Subcutaneous abdominal adipose tissue (tissue), 5 donors: ENCODE data around the gene SLC23A2.
A peak's percentile ranks its signal among the peaks of the same experiment; 100 is the strongest.

Experiments
- H3K27ac ChIP-seq: one replicate; pipeline ENCODE4 v1.7.0; 2013; ENCODE audit warnings: low read depth, mild to moderate bottlenecking, inconsistent platforms, low read length, moderate library complexity
- H3K27me3 ChIP-seq, 5 donors: one replicate each; pipeline ENCODE4 v1.7.0; 2013; ENCODE audit warnings: low read length in 5 of 5, inconsistent platforms in 1 of 5; ENCODE audit not compliant: control insufficient read depth in 5 of 5, insufficient read depth in 4 of 5
- H3K36me3 ChIP-seq, 5 donors: one replicate each; pipeline ENCODE4 v1.7.0; 2013; ENCODE audit warnings: low read length in 5 of 5; ENCODE audit not compliant: control insufficient read depth in 5 of 5, insufficient read depth in 5 of 5
- H3K4me1 ChIP-seq, 5 donors: one replicate each; pipeline ENCODE4 v1.7.0; 2013; ENCODE audit warnings: low read length in 5 of 5, mild to moderate bottlenecking in 3 of 5, moderate library complexity in 1 of 5; ENCODE audit not compliant: control insufficient read depth in 5 of 5, insufficient read depth in 5 of 5
- H3K4me3 ChIP-seq, 5 donors: one replicate each; pipeline ENCODE4 v1.7.0; 2013; ENCODE audit warnings: low read length in 5 of 5, low read depth in 1 of 5
- H3K9ac ChIP-seq, 5 donors: one replicate each; pipeline ENCODE4 v1.7.0; 2013; ENCODE audit warnings: low read length in 5 of 5, mild to moderate bottlenecking in 4 of 5, moderate library complexity in 3 of 5
- H3K9me3 ChIP-seq, 5 donors: one replicate each; pipeline ENCODE4 v1.7.0; 2013; ENCODE audit warnings: low read length in 5 of 5; ENCODE audit not compliant: control insufficient read depth in 5 of 5
- donor health status: healthy.
- donor health status: healthy.
- donor health status: healthy.
- donor health status: healthy.
- donor health status: healthy.

SLC23A2 gene

GRCh38 chr20:4814696-4815252 lies 186.5 kb downstream of the SLC23A2 start:
- H3K36me3 ChIP-seq, result peaks cover 0 to under 1% (median 0%) of the 10 kb centered on the region in 5 donors
- peaks cover 4 to 63% (median 46%) of the 10 kb centered on the region in 5 donors for H3K4me1 ChIP-seq
- H3K9me3 ChIP-seq, result no peaks in the 10 kb centered on the region
- H3K9ac ChIP-seq, result peak overlapping the region in 3 of 5 donors; percentile 19 to 62 (median 59)
- H3K27ac ChIP-seq, result peak overlapping the region; percentile 76
- peak overlapping the region in 4 of 5 donors; percentile 26 to 52 (median 47) for H3K4me3 ChIP-seq
- no peaks in the 10 kb centered on the region for H3K27me3 ChIP-seq

DNA sequence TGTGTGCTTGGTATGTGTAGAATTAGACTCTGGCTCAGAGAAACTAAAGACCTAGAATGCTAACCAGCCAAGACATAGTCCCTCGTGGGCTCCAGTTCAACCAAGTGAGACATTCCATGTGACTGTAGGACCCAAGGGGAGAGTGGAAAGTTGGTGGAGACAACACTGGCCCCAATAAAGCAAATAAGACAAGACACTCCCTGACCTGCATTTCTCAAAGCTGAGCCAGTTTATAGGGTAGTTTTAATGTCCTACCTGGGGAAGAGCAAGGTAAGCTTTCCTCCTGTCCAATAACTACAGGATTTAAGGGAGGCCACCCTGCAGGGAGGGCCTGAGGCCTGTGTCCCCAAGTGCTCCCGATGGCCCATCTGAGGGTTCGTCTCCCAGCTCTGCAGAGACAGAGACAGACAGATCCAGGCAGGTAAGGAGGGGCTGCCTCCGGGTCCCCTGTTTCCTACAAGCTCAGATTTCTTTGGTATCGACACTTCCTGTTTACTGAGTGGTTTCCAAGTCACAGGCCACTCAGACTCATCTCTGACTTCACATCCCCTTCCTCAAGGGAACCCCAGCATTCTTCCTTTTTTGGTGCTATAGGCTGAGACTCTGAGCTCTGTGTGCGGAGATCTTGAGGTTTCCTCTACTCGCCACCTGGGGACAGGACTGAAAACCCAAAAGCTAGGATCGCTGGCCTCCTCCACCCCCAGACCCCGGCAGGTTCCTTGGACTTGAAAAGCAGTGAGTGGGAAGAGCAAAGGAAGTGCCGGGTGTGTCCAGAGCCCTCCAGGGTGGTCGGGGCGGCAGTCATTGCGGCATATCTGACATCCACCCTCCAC lies 187.2 kb downstream of the SLC23A2 start:
- Histone ChIP-seq H3K36me3 (no peaks in the 10 kb centered on the region), H3K27ac (peak overlapping the region; percentile 76), H3K27me3 (no peaks in the 10 kb centered on the region), H3K4me3 (peak overlapping the region in 4 of 5 donors; percentile 26 to 52 (median 47)), H3K9me3 (no peaks in the 10 kb centered on the region), H3K4me1 (peaks cover 4 to 70% (median 50%) of the 10 kb centered on the region in 5 donors), H3K9ac (peak overlapping the region in 4 of 5 donors; percentile 28 to 62 (median 52))

- Histone ChIP-seq H3K4me1 (peaks cover 4 to 73% (median 50%) of the 10 kb centered on the region in 5 donors), H3K9ac (peak overlapping the region in 4 of 5 donors; percentile 22 to 49 (median 36))
Observed at GRCh38 chr20:4813076-4813862, 188.0 kb downstream of the SLC23A2 start.

GRCh38 chr20:4812641-4813075 lies 188.7 kb downstream of the SLC23A2 start:
- Histone ChIP-seq H3K4me1 (peaks cover 4 to 77% (median 50%) of the 10 kb centered on the region in 5 donors), H3K9ac (no peak overlapping the region), H3K4me3 (peak overlapping the region in 1 of 5 donors; percentile 52), H3K27ac (peak overlapping the region; percentile 76), H3K9me3 (no peaks in the 10 kb centered on the region), H3K36me3 (no peaks in the 10 kb centered on the region), H3K27me3 (no peaks in the 10 kb centered on the region)

More at GRCh38 chr20:4813076-4813862, 188.0 kb downstream of the SLC23A2 start:
- no peaks in the 10 kb centered on the region for H3K27me3 ChIP-seq
- no peaks in the 10 kb centered on the region for H3K36me3 ChIP-seq
- peak overlapping the region; percentile 76 for H3K27ac ChIP-seq
- H3K4me3 ChIP-seq, result peak overlapping the region in 3 of 5 donors; percentile 47 to 52 (median 47)
- H3K9me3 ChIP-seq, result no peaks in the 10 kb centered on the region

DNA sequence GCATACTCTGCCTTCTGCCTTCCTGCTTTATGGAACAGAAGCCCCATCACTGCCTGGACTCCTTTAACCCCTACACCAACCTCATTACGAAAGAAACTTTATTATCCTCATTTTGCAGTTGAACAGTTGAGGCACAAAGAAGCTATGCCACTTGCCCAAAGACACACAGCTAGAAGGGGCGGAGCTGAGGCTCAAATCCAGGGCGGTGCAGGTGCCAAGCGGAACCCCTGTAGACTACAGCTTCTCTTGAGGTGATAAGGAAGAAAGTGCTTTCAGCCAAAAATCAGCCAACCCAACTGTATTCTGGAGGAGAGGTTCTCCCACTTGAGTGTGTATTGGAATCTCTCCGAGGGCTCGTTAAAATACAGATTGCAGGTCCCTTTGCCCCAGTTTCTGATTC lies 189.1 kb downstream of the SLC23A2 start:
- Histone ChIP-seq H3K27me3 (no peaks in the 10 kb centered on the region), H3K27ac (peak overlapping the region; percentile 76), H3K4me3 (no peak overlapping the region), H3K9ac (no peak overlapping the region), H3K9me3 (no peaks in the 10 kb centered on the region), H3K36me3 (no peaks in the 10 kb centered on the region), H3K4me1 (peaks cover 4 to 80% (median 50%) of the 10 kb centered on the region in 5 donors)

DNA sequence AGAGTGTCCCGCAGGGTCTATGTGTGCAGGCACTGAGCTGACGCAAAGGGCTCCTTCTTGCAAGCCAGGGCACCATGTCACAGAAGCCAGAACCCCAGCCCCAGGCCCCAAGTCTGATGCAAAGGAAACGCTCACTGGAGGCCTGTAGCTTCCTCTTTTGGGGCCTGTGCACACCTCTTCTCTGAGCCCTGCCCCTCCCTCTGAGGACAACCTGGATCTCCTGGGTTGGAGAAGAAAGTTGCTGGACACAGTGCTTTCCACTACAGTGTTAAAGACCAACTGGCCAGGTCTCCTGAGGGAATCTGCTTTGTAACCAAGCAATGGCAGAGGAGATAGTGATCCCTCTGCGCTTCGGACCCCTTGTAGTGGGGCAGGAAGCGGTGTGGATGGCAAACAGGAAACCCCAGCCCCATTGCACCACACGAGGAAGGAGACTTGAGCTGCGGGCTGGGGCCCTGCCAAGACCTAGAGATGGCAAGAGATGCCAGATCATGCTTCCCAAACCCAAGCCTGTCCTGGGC lies 189.6 kb downstream of the SLC23A2 start:
- Histone ChIP-seq H3K27me3 (no peaks in the 10 kb centered on the region), H3K36me3 (no peaks in the 10 kb centered on the region), H3K9me3 (no peaks in the 10 kb centered on the region), H3K4me1 (peaks cover 4 to 80% (median 50%) of the 10 kb centered on the region in 5 donors), H3K9ac (no peak overlapping the region), H3K4me3 (no peak overlapping the region), H3K27ac (peak overlapping the region; percentile 76)

DNA sequence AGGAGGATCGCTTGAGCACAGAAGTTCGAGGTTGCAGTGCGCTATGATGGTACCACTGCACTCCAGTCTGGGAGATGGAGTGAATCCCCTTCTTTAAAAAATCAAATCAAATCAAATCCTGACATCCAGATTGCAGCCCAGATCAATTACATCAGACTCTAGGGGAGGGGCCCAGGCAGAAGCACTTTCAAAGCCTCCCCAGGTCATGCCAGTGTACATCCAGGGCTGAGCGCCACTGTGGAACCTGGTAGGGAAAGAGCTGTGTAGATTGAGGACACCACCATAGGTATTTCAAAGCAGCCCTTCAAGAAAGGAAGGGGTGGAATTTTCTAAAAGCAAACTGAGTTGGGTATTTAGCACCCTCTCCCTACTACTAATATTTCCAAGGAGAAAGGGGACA lies 190.1 kb downstream of the SLC23A2 start:
- Histone ChIP-seq H3K27ac (peak overlapping the region; percentile 76), H3K4me1 (peaks cover 4 to 83% (median 50%) of the 10 kb centered on the region in 5 donors), H3K27me3 (no peaks in the 10 kb centered on the region), H3K4me3 (no peak overlapping the region), H3K9me3 (no peaks in the 10 kb centered on the region), H3K9ac (no peak overlapping the region), H3K36me3 (no peaks in the 10 kb centered on the region)

DNA sequence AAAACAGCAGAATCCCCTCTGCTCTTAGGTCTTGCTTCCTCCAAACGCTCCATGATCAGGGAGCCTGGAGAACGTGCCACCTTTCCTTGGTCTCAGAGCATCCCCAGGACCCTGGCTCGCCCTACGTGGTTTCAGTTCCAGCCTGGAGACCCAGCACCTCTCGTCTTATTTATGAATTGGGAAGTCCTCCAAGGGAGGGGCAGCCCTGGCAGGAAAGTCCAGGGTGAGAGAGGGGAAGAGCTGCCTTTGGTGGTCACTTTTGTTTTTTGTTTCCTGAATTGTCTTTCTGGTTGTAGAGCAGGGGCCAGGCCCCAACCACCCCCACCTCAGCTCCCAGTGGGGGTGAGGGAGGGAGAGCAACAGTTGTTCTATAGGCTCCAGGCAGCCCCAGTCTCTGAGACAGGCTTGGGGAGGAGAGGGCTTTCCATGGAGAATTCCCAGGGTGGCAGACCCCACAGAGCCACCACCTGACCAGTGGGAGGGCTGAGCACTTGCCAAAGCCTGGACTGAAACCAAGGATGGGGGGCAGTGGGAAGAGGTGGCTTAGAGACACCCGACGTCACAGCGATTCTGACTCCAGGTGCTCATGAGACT lies 190.8 kb downstream of the SLC23A2 start:
- Histone ChIP-seq H3K9me3 (no peaks in the 10 kb centered on the region), H3K27ac (no peak overlapping the region), H3K27me3 (no peaks in the 10 kb centered on the region), H3K4me1 (peaks cover 6 to 83% (median 46%) of the 10 kb centered on the region in 5 donors), H3K36me3 (peaks cover 0 to 4% (median 0%) of the 10 kb centered on the region in 5 donors), H3K4me3 (no peak overlapping the region), H3K9ac (peak overlapping the region in 1 of 5 donors; percentile 7)

DNA sequence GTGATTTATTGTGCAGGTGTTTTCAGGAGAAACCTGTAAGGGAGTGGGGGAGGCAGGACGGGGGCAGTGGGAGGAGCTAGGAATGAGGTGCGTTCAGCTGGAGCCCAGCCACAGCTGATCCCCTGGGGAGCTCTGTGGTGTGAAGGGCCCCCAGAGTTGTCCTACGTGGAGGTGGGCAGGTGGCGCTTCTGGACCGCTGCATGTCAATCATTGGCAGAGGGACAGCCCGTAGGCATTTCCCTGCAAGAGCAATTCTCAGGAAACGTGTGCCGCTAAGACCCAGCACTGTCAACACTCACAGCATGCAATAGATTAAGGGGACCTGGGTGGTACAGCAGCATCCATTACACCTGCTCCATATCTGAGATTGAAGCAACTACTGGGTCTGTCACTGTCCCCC lies 191.6 kb downstream of the SLC23A2 start:
- Histone ChIP-seq H3K4me3 (no peak overlapping the region), H3K27ac (no peak overlapping the region), H3K4me1 (peaks cover 6 to 75% (median 39%) of the 10 kb centered on the region in 5 donors), H3K9me3 (no peaks in the 10 kb centered on the region), H3K36me3 (peaks cover 0 to 12% (median 0%) of the 10 kb centered on the region in 5 donors), H3K27me3 (no peaks in the 10 kb centered on the region), H3K9ac (no peak overlapping the region)
